Measurements from ENCODE around the gene SMAP1.

DNA sequence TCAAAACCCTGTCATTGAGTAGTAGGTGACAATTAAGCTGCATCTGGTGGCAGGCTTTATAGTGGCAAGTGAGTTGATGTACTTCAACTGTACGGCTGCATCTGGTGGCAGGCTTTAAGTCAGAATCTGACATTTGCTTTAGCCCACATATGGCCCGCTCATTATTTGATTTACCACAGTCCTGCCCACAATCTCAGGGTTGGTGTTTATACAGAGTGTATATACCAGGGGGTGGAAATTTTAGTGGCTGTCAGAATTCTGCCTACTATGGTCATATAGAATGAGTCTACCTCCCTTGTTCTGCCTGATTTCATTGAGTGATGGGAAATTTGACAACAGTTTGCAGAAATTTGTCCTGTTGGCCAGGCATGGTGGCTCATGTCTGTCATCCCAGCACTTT is 112.3 kb downstream of the SMAP1 start:
- TF ChIP-seq, protein P1, sequence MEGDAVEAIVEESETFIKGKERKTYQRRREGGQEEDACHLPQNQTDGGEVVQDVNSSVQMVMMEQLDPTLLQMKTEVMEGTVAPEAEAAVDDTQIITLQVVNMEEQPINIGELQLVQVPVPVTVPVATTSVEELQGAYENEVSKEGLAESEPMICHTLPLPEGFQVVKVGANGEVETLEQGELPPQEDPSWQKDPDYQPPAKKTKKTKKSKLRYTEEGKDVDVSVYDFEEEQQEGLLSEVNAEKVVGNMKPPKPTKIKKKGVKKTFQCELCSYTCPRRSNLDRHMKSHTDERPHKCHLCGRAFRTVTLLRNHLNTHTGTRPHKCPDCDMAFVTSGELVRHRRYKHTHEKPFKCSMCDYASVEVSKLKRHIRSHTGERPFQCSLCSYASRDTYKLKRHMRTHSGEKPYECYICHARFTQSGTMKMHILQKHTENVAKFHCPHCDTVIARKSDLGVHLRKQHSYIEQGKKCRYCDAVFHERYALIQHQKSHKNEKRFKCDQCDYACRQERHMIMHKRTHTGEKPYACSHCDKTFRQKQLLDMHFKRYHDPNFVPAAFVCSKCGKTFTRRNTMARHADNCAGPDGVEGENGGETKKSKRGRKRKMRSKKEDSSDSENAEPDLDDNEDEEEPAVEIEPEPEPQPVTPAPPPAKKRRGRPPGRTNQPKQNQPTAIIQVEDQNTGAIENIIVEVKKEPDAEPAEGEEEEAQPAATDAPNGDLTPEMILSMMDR (IDR thresholded peaks at IDR 0.05): no peak
- no peak for TF ChIP-seq POLR2A (IDR thresholded peaks at IDR 0.05)
- no peak for TF ChIP-seq POLR2AphosphoS5 (IDR thresholded peaks at IDR 0.05)

Data from prostate gland (tissue), 2 donors.